ENCODE results near the gene FBXO22. TPM values are rescaled to one million over a fixed set of nuclear protein-coding genes. Genes with fewer than 3 reads are reported as not detected.
A peak's percentile ranks its signal among the peaks of the same experiment; 100 is the strongest.
"Not testable (repeated sequence)": the region's sequence is repeated elsewhere in the genome, so short reads cannot be mapped to it uniquely, and the experiment has no call there.

FBXO22 gene
- polyA plus RNA-seq, 10 donors = 21.0 to 29.4 (median 24.4) TPM

DNA sequence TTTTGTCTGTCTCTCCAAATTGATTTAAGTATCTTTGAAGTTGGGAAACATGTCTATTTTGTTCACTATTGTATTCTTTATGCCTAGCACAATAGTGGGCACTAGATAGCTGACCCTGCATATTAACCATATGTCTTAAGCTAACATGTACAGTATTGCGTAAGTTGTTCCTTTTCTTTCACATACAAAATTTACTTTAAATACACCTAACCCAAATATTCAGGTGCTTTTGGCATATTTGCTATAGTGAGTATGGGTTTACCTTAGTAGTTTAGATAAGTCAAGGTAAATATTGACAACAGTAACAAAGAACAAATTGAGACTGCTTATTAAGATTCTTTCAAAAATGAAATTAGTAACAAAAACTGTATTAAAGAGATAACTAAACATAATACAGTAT, 57.7 kb downstream of the FBXO22 start:
- DNase-seq = no peak

DNA sequence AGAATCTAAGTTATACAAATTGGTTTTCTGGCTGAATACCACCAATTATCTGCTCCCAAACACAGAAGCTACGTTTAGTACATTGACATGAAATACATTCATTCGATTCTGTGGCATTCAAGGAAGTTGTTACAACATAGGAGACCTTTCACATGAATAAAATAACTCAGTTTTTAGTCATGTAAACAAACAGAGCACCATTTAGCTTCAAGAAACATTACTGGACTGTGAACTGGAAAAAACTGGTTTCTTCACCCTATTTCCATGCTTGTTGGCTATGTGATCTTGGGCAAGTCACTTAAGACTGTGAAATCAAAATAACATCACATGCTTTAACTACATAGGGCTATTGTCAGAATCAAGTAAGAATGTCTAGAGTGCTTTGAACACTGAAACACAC, 62.4 kb downstream of the FBXO22 start:
- DNase-seq = no peak

DNA sequence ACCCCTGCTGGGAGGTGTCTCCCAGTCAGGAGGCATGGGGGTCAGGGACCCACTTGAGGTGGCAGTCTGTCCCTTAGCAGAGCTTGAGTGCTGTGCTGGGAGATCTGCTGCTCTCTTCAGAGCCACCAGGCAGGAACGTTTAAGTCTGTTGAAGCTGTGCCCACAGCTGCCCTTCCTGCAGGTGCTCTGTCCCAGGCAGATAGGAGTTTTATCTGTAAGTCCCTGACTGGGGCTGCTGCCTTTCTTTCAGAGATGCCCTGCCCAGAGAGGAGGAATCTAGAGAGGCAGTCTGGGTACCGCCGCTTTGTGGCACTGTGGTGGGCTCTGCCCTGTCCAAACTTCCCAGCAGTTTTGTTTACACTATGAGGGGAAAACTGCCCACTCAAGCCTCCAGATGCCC, 73.1 kb downstream of the FBXO22 start:
- not testable (repeated sequence) for DNase-seq

DNA sequence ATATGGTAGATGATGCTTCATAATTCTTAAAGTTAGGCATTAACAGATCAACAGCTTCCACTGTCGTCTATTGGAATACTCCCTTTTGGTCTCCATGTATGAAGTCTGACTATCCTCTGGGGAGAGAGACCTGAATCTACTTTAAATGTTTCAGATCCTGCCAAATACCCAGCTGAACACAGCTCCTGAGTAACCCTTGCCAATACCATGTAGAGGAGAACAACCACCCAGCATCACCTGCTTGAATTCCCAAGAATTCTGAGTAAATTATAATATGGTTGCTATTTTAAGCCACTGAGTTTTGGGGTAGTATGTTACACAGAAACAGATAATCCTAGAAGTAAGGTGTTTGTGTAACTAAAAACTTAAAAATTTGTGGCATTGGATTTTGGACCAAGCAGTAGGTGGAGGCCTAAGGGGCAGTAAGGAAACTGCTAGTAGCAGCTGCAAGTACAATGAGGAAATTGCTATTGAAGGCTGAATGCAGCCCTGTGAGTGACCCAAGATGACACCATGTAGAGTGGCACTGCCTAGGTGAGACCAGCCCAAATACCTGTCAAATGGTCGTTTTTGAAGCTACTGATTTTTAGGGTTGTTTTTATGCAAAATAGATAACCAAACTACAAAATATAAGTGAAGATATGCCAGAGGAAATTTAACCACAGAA, 77.6 kb downstream of the FBXO22 start:
- DNase-seq = no peak

DNA sequence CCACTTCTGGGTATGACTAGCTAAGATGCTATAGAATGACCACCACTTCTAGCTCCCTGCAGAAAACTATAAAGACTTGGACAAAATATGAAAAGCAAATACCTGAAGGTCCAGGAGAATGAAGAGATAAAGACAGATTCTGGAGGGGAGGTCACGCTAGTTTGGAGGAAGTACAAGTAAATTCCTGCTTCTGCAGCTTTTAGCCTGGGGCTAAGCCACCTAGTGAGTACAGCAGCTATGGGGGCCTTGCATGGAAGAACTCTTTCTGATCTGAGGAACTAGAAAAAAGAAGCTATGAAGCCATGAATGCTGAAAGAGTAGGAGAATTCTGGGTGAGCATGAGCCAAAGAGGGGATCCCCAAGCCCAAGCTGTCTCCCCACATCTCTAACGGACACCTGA, 78.8 kb downstream of the FBXO22 start:
- DNase-seq = no peak

- not testable (repeated sequence) for DNase-seq
Measured at GRCh38 chr15:75984706-75985105, 81.0 kb downstream of the FBXO22 start.

GRCh38 chr15:75985971-75986370, 82.3 kb downstream of the FBXO22 start:
- DNase-seq = no peak

DNA sequence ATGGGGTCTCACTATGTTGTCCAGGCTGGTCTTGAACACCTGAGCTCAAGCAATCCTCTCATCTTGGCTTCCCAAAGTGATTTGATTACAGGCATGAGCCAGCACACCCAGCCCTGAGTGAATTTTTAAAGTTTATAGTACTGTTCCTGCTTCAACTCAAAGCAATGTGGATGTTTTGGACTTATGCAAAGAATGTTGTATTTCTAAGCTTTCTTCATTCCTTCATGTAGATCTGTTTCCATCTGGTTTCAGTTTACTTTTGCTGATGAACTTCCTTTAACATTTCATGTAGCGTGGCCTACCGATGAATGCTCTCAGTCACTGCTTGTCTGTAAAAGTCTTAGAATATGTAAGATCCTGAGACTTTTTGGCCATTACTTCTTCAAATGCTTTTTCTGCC, 85.4 kb downstream of the FBXO22 start:
- peak in 2 of 3 donors; percentile 1 to 4 for DNase-seq

- no peak for DNase-seq
Measured at GRCh38 chr15:75989875-75990274, 86.2 kb downstream of the FBXO22 start.

Other genes with a start within 250 kb of the FBXO22 start
- gene CSPG4, start 191.0 kb upstream of the FBXO22 start, polyA plus RNA-seq (ENCODE audit: insufficient read length in 10 of 10) = 10 to 100 TPM; 47.8 to 91.9 (median 81.5) TPM
- 10 to 100 TPM; 44.0 to 64.5 (median 56.1) TPM for gene UBE2Q2, start 60.4 kb upstream of the FBXO22 start, polyA plus RNA-seq (ENCODE audit: insufficient read length in 10 of 10)
- gene NRG4, start 108.5 kb downstream of the FBXO22 start, polyA plus RNA-seq (ENCODE audit: insufficient read length in 10 of 10) = 1 to 10 TPM in 2 of 10 donors, under 1 TPM in 8; 0.19 to 1.9 (median 0.61) TPM
- 1 to 10 TPM in 1 of 10 donors, under 1 TPM in 9; 0.23 to 1.0 (median 0.32) TPM for gene TMEM266, start 156.1 kb downstream of the FBXO22 start, polyA plus RNA-seq (ENCODE audit: insufficient read length in 10 of 10)

Measured in muscle of back (tissue), 11 donors.